Sigmoid colon (tissue), 7 donors: ENCODE data around the gene OGFOD2. TPM values are rescaled to one million over a fixed set of nuclear protein-coding genes. Genes with fewer than 3 reads are reported as not detected.

Experiments
- DNase-seq: peaks from one replicate; pipeline ENCODE4 v3.0.0-alpha.2; 2019
- H3K27ac ChIP-seq, 4 donors: fragments of 200-600 bp; sonication (generic); one replicate each; pipeline ENCODE4 v1.5.1; 2016 to 2019; ENCODE audit warnings: mild to moderate bottlenecking in 1 of 4
- H3K27me3 ChIP-seq, 3 donors: fragments of 200-600 bp; sonication (generic); one replicate each; pipeline ENCODE4 v1.5.1; 2019; ENCODE audit warnings: mild to moderate bottlenecking in 1 of 3
- H3K36me3 ChIP-seq, 4 donors: fragments of 200-600 bp; sonication (generic); one replicate each; pipeline ENCODE4 v1.5.1; 2016 to 2019
- H3K4me1 ChIP-seq, 4 donors: fragments of 200-600 bp; sonication (generic); one replicate each; pipeline ENCODE4 v1.5.1; 2017 to 2019
- H3K4me3 ChIP-seq, 4 donors: fragments of 200-600 bp; sonication (generic); one replicate each; pipeline ENCODE4 v1.5.1; 2017 to 2019; ENCODE audit warnings: mild to moderate bottlenecking in 2 of 4, moderate library complexity in 1 of 4
- H3K9me3 ChIP-seq, 4 donors: fragments of 200-600 bp in 3 of 4; sonication (generic) in 3 of 4; one replicate each; pipeline versions ENCODE4 v1.5.1 to v1.6.1; 2013 to 2019
- EP300 ChIP-seq, 4 donors: sonication (generic); formaldehyde crosslinking; IDR thresholded peaks; one replicate each; pipeline ENCODE4 v1.6.1; 2017; ENCODE audit warnings: antibody characterized with exemption in 4 of 4
- POLR2A ChIP-seq, 2 donors: fragments of 450-650 bp; IDR thresholded peaks; one replicate each; pipeline ENCODE4 v1.6.1; 2016; ENCODE audit warnings: antibody characterized with exemption in 2 of 2, mild to moderate bottlenecking in 2 of 2, moderate library complexity in 2 of 2
- POLR2AphosphoS5 ChIP-seq, 4 donors: sonication (generic); formaldehyde crosslinking; IDR thresholded peaks; one replicate each; pipeline ENCODE4 v1.6.1; 2017; ENCODE audit warnings: antibody characterized with exemption in 4 of 4
- WGBS, 2 donors: extraction: QIAGEN DNeasy Blood & Tissue Kit; methylation state at CpG; one replicate each; pipeline ENCODE4 v1.1.7; 2013; 5-methylcytosine and 5-hydroxymethylcytosine counted together
- intact Hi-C: fragments of 100-400 bp; cut with DNase I; formaldehyde crosslinking; loops from one replicate; pipeline ENCODE4 v1.15.1; 2023
- polyA plus RNA-seq, 3 donors: library from polyadenylated mRNA; stranded (reverse); fragments of 200-250 nt; gene quantifications; one replicate each; pipeline ENCODE4 v1.2.3, GENCODE V29; 2013
- total RNA-seq, 4 donors: library from RNA; depleted of rRNA; stranded (reverse); fragments of >200 nt; gene quantifications; one replicate each; pipeline ENCODE4 v1.1.0, GENCODE V29; 2016
- TF ChIP-seq, protein P1 (sequence below), 4 experiments: fragments of 450-650 bp in 3 of 4; fragments of 200-600 bp in 1 of 4; IDR thresholded peaks; one replicate each; pipeline ENCODE4 v1.5.1; 2016 to 2019; ENCODE audit warnings: antibody characterized with exemption in 4 of 4, mild to moderate bottlenecking in 3 of 4, moderate library complexity in 2 of 4
- donor health status: healthy with polysubstance abuse.
- donor health status: Bipolar disorder and iron deficiency.
- donor health status: healthy.

OGFOD2 gene
- total and polyA plus RNA-seq, 7 donors: 8.1 to 26.5 (median 10.2) TPM

DNA sequence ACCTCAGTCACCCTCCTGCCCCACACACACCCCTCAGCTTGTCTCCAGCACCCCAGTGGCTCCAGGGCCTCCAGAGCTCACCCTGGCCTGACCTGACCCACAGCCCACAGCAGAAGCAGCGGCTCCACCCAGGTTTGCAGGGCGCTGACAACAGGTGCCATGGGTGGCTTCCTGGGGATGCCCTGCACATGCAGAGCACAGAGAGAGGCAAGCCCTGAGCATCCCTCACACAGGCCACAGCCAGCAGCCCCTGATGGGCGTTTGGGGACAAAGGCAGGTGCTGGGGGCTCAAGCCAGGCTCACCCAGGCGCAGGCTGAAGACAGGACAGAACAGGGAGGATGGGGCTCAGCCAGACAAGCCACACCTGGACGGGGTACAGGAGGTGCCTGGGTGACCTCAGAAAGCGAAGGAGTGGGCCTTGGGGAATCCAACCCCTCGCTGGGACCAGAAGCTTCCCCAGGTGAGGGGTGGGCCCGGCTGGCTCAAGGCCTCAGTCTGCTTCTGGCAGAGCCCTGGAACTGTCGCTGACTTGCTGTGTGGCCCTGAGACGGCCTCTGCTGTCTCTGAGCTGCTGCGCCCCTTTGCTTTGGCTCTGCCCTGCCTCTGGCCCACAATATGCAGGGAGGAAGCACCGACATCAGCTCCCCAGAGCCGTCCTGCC is 16.0 kb downstream of the OGFOD2 start:
- Histone ChIP-seq H3K36me3 (peaks cover 12 to 50% (median 18%) of the 10 kb centered on the region in 4 donors), H3K4me3 (no peak overlapping the region), H3K27ac (no peak overlapping the region), H3K27me3 (no peaks in the 10 kb centered on the region), H3K4me1 (peaks cover 0 to 8% (median 0%) of the 10 kb centered on the region in 4 donors), H3K9me3 (no peaks in the 10 kb centered on the region)
- intact Hi-C loops: no loop called here
- DNase-seq: no peak
- 92 to 94% methylated on average over 13 of the region's 13 CpGs for WGBS, 2 donors
- TF ChIP-seq POLR2A (IDR thresholded peaks at IDR 0.05) (no peak), POLR2AphosphoS5 (IDR thresholded peaks at IDR 0.05) (no peak)
- TF ChIP-seq, protein P1, sequence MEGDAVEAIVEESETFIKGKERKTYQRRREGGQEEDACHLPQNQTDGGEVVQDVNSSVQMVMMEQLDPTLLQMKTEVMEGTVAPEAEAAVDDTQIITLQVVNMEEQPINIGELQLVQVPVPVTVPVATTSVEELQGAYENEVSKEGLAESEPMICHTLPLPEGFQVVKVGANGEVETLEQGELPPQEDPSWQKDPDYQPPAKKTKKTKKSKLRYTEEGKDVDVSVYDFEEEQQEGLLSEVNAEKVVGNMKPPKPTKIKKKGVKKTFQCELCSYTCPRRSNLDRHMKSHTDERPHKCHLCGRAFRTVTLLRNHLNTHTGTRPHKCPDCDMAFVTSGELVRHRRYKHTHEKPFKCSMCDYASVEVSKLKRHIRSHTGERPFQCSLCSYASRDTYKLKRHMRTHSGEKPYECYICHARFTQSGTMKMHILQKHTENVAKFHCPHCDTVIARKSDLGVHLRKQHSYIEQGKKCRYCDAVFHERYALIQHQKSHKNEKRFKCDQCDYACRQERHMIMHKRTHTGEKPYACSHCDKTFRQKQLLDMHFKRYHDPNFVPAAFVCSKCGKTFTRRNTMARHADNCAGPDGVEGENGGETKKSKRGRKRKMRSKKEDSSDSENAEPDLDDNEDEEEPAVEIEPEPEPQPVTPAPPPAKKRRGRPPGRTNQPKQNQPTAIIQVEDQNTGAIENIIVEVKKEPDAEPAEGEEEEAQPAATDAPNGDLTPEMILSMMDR (IDR thresholded peaks at IDR 0.05): no peak

DNA sequence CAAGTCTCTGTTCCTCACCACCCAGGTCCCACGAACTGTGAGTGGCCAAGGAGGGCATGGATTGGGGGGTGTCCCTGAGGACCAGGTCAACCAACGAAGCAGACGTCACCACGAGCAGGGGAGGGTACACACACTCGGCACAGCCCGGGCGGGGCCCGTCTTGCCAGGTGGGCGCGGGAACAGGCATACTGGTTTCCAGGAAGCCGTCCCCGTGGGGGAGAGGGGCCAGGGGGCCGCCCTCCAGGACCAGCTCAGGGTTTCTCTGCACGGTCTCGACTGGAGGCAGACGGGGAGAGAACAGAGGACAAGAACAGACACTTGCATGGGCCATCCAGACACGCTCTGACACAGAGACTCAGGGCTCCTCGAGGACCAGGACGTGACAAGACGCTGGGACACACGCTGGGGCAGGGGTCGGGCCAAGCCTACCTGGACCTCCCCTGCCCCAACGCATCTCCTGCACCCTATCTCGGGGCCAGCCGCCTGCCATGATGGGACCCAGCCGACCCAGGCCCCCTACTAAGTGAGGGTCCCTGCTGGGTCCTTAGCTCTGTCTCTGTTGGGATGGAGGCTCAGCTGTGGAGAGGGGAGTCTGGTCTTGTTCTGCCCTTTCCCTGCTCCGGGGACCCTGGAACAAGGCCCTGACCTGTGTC is 16.7 kb downstream of the OGFOD2 start:
- H3K9me3 ChIP-seq: no peaks in the 10 kb centered on the region
- WGBS, 2 donors: 85 to 90% methylated on average over 27 of the region's 27 CpGs
- no peak overlapping the region for H3K27ac ChIP-seq
- H3K4me1 ChIP-seq: peaks cover 0 to 12% (median 0%) of the 10 kb centered on the region in 4 donors
- H3K4me3 ChIP-seq: no peak overlapping the region
- no peaks in the 10 kb centered on the region for H3K27me3 ChIP-seq
- H3K36me3 ChIP-seq: peaks cover 12 to 50% (median 19%) of the 10 kb centered on the region in 4 donors
- TF ChIP-seq, protein P1 (IDR thresholded peaks at IDR 0.05): no peak
- TF ChIP-seq POLR2AphosphoS5 (IDR thresholded peaks at IDR 0.05): no peak
- no peak for TF ChIP-seq EP300 (IDR thresholded peaks at IDR 0.05)
- TF ChIP-seq POLR2A (IDR thresholded peaks at IDR 0.05): no peak
- intact Hi-C loops: no loop called here
- DNase-seq: no peak

GRCh38 chr12:122992386-122992785 is 17.3 kb downstream of the OGFOD2 start:
- H3K4me3 ChIP-seq: no peak overlapping the region
- peaks cover 8 to 50% (median 14%) of the 10 kb centered on the region in 4 donors for H3K36me3 ChIP-seq
- no peaks in the 10 kb centered on the region for H3K9me3 ChIP-seq
- TF ChIP-seq EP300 (IDR thresholded peaks at IDR 0.05): no peak
- TF ChIP-seq, protein P1 (IDR thresholded peaks at IDR 0.05): no peak
- TF ChIP-seq POLR2AphosphoS5 (IDR thresholded peaks at IDR 0.05): no peak
- no peak for TF ChIP-seq POLR2A (IDR thresholded peaks at IDR 0.05)
- 86 to 94% methylated on average over 19 of the region's 19 CpGs for WGBS, 2 donors
- intact Hi-C loops: no loop called here
- peaks cover 0 to 12% (median 0%) of the 10 kb centered on the region in 4 donors for H3K4me1 ChIP-seq
- H3K27me3 ChIP-seq: no peaks in the 10 kb centered on the region
- H3K27ac ChIP-seq: no peak overlapping the region
- DNase-seq: no peak

- 94 to 95% methylated on average over 10 of the region's 10 CpGs for WGBS, 2 donors
- Histone ChIP-seq H3K36me3 (peaks cover 0 to 37% (median 4%) of the 10 kb centered on the region in 4 donors), H3K27me3 (no peaks in the 10 kb centered on the region), H3K4me1 (peaks cover 0 to 12% (median 0%) of the 10 kb centered on the region in 4 donors), H3K27ac (no peak overlapping the region), H3K4me3 (no peak overlapping the region), H3K9me3 (no peaks in the 10 kb centered on the region)
- DNase-seq: no peak
- intact Hi-C loops: no loop called here
- TF ChIP-seq POLR2AphosphoS5 (IDR thresholded peaks at IDR 0.05) (no peak), POLR2A (IDR thresholded peaks at IDR 0.05) (no peak), EP300 (IDR thresholded peaks at IDR 0.05) (no peak)
- TF ChIP-seq, protein P1 (IDR thresholded peaks at IDR 0.05): no peak
These were observed 19.2 kb downstream of the OGFOD2 start for GRCh38 chr12:122994140-122994675.
